HL-60 (cell line): ENCODE data around the gene CTIF.

ENCODE experiments used
- GABPA ChIP-seq: IDR thresholded peaks from 2 replicates; pipeline ENCODE4 v1.6.1; 2012; ENCODE audit warnings: low read depth
- POLR2AphosphoS5 ChIP-seq: IDR thresholded peaks from 2 replicates; pipeline ENCODE4 v1.6.1; 2012; ENCODE audit warnings: low read depth
- REST ChIP-seq: IDR thresholded peaks from 2 replicates; pipeline ENCODE4 v1.6.1; 2012; ENCODE audit warnings: low read depth; ENCODE audit not compliant: insufficient replicate concordance
- SPI1 ChIP-seq: IDR thresholded peaks from 2 replicates; pipeline ENCODE4 v1.6.1; 2012; ENCODE audit warnings: low read depth, mild to moderate bottlenecking, borderline replicate concordance
- TF ChIP-seq, protein P1 (sequence below): IDR thresholded peaks from one replicate; pipeline ENCODE4 v1.5.1; 2011; ENCODE audit warnings: low read length, control low read depth, inconsistent platforms; ENCODE audit not compliant: insufficient read depth

DNA sequence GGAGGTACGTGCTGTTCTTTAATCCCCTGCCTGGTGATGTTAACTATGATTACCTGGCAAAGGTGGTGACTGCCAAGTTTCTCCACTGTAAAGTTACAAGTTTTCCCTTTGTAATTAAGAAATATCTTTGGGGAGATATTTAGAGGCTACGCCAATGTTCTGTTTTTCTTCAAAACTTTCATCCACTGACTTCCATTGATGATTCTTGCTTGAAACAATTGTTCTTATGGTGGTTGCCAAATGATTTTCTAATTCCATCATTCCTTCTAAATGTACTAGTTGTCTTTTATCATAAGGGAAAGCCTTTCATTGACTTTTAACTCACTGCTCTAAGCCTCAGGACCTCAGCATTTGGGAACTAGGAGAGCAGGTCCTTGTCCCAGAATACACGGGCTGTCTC, 206.5 kb downstream of the CTIF start:
- TF ChIP-seq, protein P1, sequence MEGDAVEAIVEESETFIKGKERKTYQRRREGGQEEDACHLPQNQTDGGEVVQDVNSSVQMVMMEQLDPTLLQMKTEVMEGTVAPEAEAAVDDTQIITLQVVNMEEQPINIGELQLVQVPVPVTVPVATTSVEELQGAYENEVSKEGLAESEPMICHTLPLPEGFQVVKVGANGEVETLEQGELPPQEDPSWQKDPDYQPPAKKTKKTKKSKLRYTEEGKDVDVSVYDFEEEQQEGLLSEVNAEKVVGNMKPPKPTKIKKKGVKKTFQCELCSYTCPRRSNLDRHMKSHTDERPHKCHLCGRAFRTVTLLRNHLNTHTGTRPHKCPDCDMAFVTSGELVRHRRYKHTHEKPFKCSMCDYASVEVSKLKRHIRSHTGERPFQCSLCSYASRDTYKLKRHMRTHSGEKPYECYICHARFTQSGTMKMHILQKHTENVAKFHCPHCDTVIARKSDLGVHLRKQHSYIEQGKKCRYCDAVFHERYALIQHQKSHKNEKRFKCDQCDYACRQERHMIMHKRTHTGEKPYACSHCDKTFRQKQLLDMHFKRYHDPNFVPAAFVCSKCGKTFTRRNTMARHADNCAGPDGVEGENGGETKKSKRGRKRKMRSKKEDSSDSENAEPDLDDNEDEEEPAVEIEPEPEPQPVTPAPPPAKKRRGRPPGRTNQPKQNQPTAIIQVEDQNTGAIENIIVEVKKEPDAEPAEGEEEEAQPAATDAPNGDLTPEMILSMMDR = no peak
- TF ChIP-seq REST = no peak
- TF ChIP-seq POLR2AphosphoS5 = no peak
- no peak for TF ChIP-seq GABPA
- no peak for TF ChIP-seq SPI1
